NT2/D1 (cell line): ENCODE data around the gene DAAM1.

Experiments used
- SUZ12 ChIP-seq: IDR thresholded peaks from 2 replicates; pipeline ENCODE4 v1.6.1; 2011; ENCODE audit not compliant: insufficient read length, insufficient read depth; ENCODE audit errors: extremely low read depth
- YY1 ChIP-seq: IDR thresholded peaks from 2 replicates; pipeline ENCODE4 v1.6.1; 2011; ENCODE audit not compliant: insufficient read length, insufficient read depth
- ZNF274 ChIP-seq: IDR thresholded peaks from 2 replicates; pipeline ENCODE4 v1.6.1; 2011; ENCODE audit warnings: mild to moderate bottlenecking, low read depth, low read length

DNA sequence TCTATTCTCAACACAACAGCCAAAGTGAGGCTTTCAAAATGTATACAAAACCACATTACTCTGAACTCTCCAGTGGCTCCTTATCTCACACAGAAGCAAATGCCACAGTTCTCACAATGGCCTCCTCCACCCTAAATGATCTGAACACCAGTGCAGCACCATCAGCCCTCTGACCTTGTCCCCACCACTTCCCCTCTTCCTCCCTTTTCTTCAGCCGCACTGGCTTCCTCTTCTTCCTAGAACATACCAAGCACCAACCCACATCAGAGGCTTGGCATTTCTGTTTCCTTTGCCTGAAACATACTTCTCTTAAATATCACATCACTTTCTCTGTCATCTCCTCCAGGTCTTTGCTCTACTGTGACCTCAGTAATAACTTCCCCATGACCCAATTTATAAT, 210.4 kb downstream of the DAAM1 start:
- no peak for TF ChIP-seq SUZ12
- no peak for TF ChIP-seq YY1
- TF ChIP-seq ZNF274: no peak
